Esophagus (tissue), 2 donors: Measurements from ENCODE around the gene ASB9. TPM values are rescaled to one million over a fixed set of nuclear protein-coding genes. Genes with fewer than 3 reads are reported as not detected.
"Not testable (repeated sequence)": the region's sequence is repeated elsewhere in the genome, so short reads cannot be mapped to it uniquely, and the experiment has no call there.

ENCODE experiments used
- H3K27ac ChIP-seq, 2 donors: one replicate each; pipeline ENCODE4 v1.5.1; 2013; ENCODE audit warnings: low read depth in 2 of 2, mild to moderate bottlenecking in 2 of 2, inconsistent platforms in 1 of 2, low read length in 1 of 2, moderate library complexity in 1 of 2
- H3K27me3 ChIP-seq, 2 donors: one replicate each; pipeline ENCODE4 v1.6.1; 2013; ENCODE audit warnings: low read length in 2 of 2, control low read depth in 1 of 2, mild to moderate bottlenecking in 1 of 2; ENCODE audit not compliant: insufficient read depth in 2 of 2, control insufficient read depth in 1 of 2
- H3K36me3 ChIP-seq, 2 donors: one replicate each; pipeline ENCODE4 v1.6.1; 2013; ENCODE audit warnings: low read length in 1 of 2; ENCODE audit not compliant: control insufficient read depth in 2 of 2, insufficient read depth in 2 of 2
- H3K4me1 ChIP-seq, 2 donors: one replicate each; pipeline ENCODE4 v1.6.1; 2013; ENCODE audit warnings: low read length in 1 of 2; ENCODE audit not compliant: control insufficient read depth in 2 of 2, insufficient read depth in 2 of 2
- H3K4me3 ChIP-seq, 2 donors: one replicate each; pipeline ENCODE4 v1.5.1; 2013; ENCODE audit warnings: low read length in 2 of 2, mild to moderate bottlenecking in 2 of 2, low read depth in 1 of 2, moderate library complexity in 1 of 2
- H3K9me3 ChIP-seq, 2 donors: one replicate each; pipeline ENCODE4 v1.6.1; 2013; ENCODE audit warnings: mild to moderate bottlenecking in 2 of 2, low read depth in 1 of 2, low read length in 1 of 2, moderate library complexity in 1 of 2; ENCODE audit not compliant: control insufficient read depth in 2 of 2, insufficient read depth in 1 of 2
- WGBS, 2 donors: extraction: QIAGEN DNeasy Blood & Tissue Kit; methylation state at CpG; one replicate each; pipeline ENCODE4 v1.1.7; 2013; 5-methylcytosine and 5-hydroxymethylcytosine counted together
- polyA plus RNA-seq, 2 donors: library from polyadenylated mRNA; stranded (reverse); fragments of 200-250 nt; gene quantifications; one replicate each; pipeline ENCODE4 v1.2.3, GENCODE V29; 2013
- donor health status: healthy with polysubstance abuse.
- donor health status: Bipolar disorder and iron deficiency.

The ASB9 gene, protein sequence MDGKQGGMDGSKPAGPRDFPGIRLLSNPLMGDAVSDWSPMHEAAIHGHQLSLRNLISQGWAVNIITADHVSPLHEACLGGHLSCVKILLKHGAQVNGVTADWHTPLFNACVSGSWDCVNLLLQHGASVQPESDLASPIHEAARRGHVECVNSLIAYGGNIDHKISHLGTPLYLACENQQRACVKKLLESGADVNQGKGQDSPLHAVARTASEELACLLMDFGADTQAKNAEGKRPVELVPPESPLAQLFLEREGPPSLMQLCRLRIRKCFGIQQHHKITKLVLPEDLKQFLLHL
- under 1 TPM; 0.65 to 0.88 TPM for polyA plus RNA-seq

DNA sequence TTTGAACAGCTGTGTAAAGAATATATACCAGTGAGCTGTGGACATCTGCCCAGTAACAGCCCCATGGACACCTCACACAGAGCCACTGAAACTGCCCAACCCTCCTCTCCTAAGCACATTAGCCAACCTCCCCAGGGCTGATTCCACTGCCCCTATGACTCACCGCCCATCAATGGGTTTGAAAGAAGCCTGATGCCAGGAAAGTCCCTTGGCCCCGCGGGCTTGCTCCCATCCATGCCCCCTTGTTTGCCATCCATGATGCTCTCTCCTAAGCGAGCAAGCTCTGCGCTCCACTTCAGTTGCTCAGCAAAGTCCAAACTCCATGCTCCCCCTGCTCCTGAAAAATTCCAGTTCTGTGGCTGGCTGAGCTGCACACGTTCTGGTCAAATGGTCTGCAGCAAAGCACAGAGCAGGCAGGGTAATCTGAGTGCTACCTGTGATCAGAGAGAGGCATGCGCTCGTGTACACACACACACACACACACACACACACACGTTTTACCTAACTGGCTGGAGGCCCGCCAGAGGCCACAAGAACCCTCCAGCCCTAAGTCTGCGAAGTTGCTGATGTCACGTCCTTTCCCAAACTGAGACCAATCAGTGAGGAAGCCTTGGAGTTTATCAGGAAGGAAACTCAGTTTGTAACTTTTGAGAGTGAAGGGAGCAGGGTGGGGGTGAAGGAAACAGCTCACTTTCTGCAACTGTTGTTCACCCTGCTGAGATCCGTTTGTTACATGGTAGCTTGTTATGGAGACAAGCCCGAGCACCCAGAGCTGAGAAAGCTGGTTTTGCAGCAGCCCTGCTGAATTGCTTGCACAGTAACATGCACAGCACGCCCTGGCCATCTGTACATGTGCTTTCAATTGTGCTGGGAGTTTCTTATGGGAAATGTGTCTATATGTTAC lies at the start of gene ASB9:
ASB9 (minus strand) TSS at position 466 of the 904 bp plus-strand sequence; CDS start at position 257, 209 bp downstream.
- H3K4me3 ChIP-seq: no peak within 1 kb of the TSS
- no peaks in the 10 kb centered on the region for H3K9me3 ChIP-seq
- H3K27me3 ChIP-seq: no peaks in the 10 kb centered on the region
- H3K4me1 ChIP-seq: peaks cover 0 to 5% of the 10 kb centered on the region in 2 donors
- no peaks in the 10 kb centered on the region for H3K36me3 ChIP-seq
- H3K27ac ChIP-seq: peak within 1 kb of the TSS in 1 of 2 donors; percentile 41
- WGBS, 2 donors: 14 to 25% methylated on average over 15 of the region's 15 CpGs

DNA sequence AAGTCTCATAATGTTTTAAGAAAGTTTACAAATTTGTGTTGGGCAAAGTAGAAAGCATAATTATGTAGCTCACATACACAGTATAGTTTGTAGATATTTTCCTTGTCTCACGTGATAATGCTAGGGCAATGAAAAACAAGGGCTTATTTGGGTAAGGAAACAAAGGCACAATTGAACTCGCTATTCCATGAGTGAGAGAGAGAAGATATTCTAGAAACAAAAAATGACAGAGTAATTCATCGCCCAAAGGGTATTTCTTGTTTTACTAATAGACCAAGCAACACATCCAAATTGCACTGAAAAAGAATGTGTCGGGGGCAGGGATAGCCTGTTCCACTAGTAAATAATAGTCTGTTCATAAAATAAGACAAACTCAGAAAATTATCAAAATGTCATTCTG lies 49.2 kb upstream of the ASB9 start:
- no peaks in the 10 kb centered on the region for H3K4me1 ChIP-seq
- H3K9me3 ChIP-seq: no peaks in the 10 kb centered on the region
- H3K27me3 ChIP-seq: no peaks in the 10 kb centered on the region
- whole genome bisulfite sequencing, 2 donors: 85 to 98% methylated on average over 4 of the region's 4 CpGs
- H3K36me3 ChIP-seq: peaks cover 2 to 4% of the 10 kb centered on the region in 2 donors
- no peak overlapping the region for H3K27ac ChIP-seq
- no peak overlapping the region for H3K4me3 ChIP-seq

DNA sequence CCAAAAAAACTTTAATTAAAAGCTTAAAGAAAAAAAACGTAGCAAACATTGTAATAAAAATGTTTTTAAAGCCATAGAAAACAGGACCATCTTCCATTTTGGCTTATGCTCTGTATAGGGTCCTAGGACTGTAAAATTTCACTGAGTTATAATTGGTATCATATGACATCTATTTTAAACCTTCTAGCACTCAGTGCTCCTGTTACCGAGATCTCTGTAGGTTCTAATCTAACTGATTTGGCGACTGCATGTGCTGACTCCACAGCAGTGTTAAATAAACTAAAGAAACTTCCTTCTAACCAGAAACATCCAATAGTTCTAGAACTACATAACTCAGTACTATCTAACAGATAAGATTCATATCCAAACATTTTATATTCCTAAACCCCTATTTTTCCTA lies 45.6 kb upstream of the ASB9 start, which contains the start of gene ASB11:
ASB11 (minus strand) TSS at position 132 of the 400 bp plus-strand sequence; CDS start at position 97, 35 bp downstream.
- Histone ChIP-seq H3K36me3 (no peaks in the 10 kb centered on the region), H3K9me3 (no peaks in the 10 kb centered on the region), H3K27ac (no peak within 1 kb of the TSS), H3K4me3 (no peak within 1 kb of the TSS), H3K4me1 (no peaks in the 10 kb centered on the region), H3K27me3 (no peaks in the 10 kb centered on the region)
- WGBS, 2 donors: 53 to 68% methylated on average over 3 of the region's 3 CpGs

DNA sequence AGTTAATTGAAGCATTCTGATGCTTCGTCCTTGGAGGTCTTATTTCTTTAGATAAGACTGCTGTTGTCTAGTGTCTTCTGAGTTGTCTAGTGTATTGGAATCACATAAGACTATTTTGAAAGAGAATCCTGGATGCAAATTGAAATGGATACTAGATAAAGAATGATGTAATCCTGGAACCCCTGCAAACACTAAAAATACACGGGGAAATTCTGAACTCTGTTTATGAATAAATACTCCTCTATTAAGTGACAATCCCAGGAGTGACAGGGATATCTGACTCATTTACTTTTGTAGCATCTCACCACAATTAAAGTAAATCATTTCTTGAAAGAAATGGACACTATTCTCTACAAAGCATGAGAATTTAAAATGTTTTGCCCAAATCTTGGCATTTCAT lies 44.6 kb upstream of the ASB9 start:
- 41% methylated on average over 2 of the region's 2 CpGs for WGBS, 2 donors
- no peaks in the 10 kb centered on the region for H3K9me3 ChIP-seq
- no peaks in the 10 kb centered on the region for H3K27me3 ChIP-seq
- no peaks in the 10 kb centered on the region for H3K36me3 ChIP-seq
- no peak overlapping the region for H3K4me3 ChIP-seq
- H3K4me1 ChIP-seq: no peaks in the 10 kb centered on the region
- H3K27ac ChIP-seq: no peak overlapping the region

DNA sequence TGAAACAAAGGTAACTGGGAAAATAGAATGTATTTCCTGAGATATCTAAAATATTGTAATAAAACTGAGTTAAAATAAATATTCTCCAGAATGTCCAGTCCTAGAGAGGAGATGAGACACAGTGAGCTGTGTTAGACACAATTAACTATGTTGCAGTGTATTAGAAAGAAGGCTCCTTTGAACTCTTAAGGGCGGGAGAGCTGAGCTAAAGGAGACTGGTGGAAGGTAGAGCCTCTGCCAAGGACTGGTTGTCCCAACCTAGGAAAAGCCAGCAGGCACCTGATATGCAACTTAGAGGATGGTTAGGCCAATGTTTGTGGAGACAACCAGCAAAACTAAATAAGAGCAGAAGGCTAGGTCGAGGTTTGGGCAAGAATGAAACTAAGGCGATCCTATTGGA lies 41.2 kb upstream of the ASB9 start:
- H3K27me3 ChIP-seq: no peaks in the 10 kb centered on the region
- H3K4me1 ChIP-seq: no peaks in the 10 kb centered on the region
- 77 to 91% methylated on average over 3 of the region's 3 CpGs for WGBS, 2 donors
- no peaks in the 10 kb centered on the region for H3K36me3 ChIP-seq
- H3K27ac ChIP-seq: no peak overlapping the region
- H3K9me3 ChIP-seq: no peaks in the 10 kb centered on the region
- H3K4me3 ChIP-seq: no peak overlapping the region

DNA sequence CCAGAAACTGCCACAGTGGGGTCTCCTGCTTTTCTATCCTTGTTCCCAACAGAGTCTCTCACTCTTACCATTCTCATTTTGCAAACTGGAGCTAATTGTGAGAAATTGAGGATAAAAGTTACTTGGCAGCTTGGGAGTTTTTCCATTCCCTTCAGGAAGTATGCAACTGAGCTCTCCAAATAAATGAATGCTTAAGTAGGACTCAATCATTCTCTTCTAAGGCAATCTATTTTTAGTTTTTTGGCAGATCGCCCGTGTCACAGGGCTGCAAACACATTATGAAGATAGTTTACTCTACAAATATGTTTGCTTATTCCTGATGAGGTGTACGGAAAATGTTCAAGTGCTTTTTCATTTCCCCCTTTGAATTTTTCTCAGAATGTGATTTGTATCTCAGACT lies 40.2 kb upstream of the ASB9 start:
- no peaks in the 10 kb centered on the region for H3K27me3 ChIP-seq
- WGBS, 2 donors: 16 to 31% methylated on average over 3 of the region's 3 CpGs
- no peak overlapping the region for H3K27ac ChIP-seq
- no peaks in the 10 kb centered on the region for H3K9me3 ChIP-seq
- H3K4me3 ChIP-seq: no peak overlapping the region
- no peaks in the 10 kb centered on the region for H3K4me1 ChIP-seq
- H3K36me3 ChIP-seq: no peaks in the 10 kb centered on the region

DNA sequence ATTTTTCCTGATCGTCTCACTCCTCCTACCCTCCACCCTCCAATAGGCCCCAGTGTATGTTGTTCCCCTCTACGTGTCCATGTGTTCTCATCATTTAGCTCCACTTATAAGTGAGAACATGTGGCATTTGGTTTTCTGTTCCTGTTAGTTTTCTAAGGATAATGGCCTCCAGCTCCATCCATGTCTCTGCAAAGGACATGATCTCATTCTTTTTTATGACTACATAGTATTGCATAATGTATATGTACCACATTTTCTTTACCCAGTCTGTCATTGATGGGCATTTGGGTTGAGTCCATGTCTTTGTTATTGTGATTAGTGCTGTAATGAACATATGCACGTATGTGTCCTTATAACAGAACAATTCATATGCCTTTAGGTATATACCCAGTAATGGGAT lies 36.0 kb upstream of the ASB9 start:
- WGBS, 2 donors: 78 to 85% methylated on average over 3 of the region's 3 CpGs
- not testable (repeated sequence) for H3K27ac ChIP-seq, H3K4me3 ChIP-seq, H3K27me3 ChIP-seq, H3K4me1 ChIP-seq, H3K9me3 ChIP-seq, H3K36me3 ChIP-seq

DNA sequence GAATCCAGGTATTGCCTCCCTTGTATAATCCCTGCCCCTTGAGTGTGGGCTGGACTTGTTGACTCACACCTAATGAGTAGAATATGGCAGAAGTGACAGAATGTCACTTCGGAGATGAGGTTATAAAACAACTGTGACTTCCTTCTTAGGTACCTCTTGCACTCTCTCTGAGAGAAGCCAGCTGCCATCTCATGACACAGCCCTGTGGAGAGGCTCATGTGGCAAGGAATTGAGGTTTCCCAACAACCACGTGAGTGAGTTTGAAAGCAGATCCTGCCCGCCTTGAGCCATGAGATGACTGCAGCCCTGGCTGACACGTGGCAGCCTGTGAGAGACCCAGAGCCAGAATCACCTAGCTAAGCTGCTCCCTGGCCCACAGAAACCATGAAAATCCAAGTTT lies 32.0 kb upstream of the ASB9 start:
- H3K9me3 ChIP-seq: no peaks in the 10 kb centered on the region
- no peaks in the 10 kb centered on the region for H3K4me1 ChIP-seq
- WGBS, 2 donors: 36 to 55% methylated on average over 4 of the region's 4 CpGs
- H3K27me3 ChIP-seq: no peaks in the 10 kb centered on the region
- no peak overlapping the region for H3K4me3 ChIP-seq
- H3K27ac ChIP-seq: no peak overlapping the region
- no peaks in the 10 kb centered on the region for H3K36me3 ChIP-seq

DNA sequence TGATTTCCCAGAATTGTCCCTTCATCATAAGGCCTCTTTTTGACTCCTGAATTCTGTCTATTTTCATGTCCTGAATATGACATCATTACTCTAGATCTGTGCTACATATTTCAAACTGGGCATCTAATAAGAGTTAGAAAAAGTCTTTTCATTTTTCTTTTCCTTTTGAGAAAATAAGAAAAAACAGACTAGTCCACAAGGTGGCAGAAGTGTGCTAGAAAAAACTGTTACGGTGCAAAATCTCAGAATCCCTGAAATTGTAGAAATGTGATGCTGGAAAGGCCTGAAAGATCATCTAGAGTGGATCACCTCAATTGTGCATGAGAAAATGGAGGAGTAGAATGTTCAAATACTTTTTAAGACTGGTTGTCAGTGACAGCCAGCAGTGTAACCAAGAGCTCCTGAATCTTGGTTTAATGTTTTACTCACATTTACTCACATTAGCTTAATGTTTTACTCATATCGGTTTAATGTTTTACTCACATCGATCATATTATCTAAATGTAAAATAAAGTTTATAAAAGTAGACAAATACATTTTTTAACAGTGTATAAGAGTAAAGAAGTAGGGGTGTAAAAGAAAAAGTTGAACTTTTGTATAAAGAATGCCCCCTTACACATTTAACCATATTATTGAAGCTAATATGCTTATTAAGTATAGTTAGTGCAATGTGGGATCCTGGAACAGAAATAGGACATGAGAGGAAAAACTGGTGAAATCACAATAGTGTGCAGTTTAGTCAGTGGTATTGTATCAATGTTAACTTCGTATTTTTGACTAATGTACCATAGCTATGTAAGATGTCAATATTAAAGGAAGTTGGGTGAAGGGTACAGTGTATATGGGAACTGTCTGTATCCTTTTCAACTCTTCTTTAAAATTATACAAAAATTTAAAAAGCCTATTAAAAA lies 30.3 kb upstream of the ASB9 start:
- Histone ChIP-seq H3K27me3 (no peaks in the 10 kb centered on the region), H3K4me1 (no peaks in the 10 kb centered on the region), H3K36me3 (no peaks in the 10 kb centered on the region), H3K27ac (no peak overlapping the region), H3K9me3 (no peaks in the 10 kb centered on the region), H3K4me3 (no peak overlapping the region)
- WGBS, 2 donors: 43 to 57% methylated on average over 4 of the region's 4 CpGs
